Lung (tissue), 12 donors: ENCODE measurements around the gene DUSP22. TPM values are rescaled to one million over a fixed set of nuclear protein-coding genes. Genes with fewer than 3 reads are reported as not detected.

Source experiments
- ATAC-seq: fragments of 200-7000 bp; cut with Tn5 transposase; one replicate; pipeline ENCODE4 v1.9.1; 2020; ENCODE audit warnings: moderate number of reproducible peaks; ENCODE audit not compliant: insufficient read depth, low FRiP score
- DNase-seq, 3 donors: peaks; one replicate each; pipeline ENCODE4 v3.0.0-alpha.2; 2013 to 2017
- H3K27ac ChIP-seq, 2 donors: one replicate each; pipeline ENCODE4 v1.5.1; 2013; ENCODE audit warnings: mild to moderate bottlenecking in 2 of 2, moderate library complexity in 2 of 2, control low read depth in 1 of 2, inconsistent platforms in 1 of 2, low read depth in 1 of 2, low read length in 1 of 2
- H3K27me3 ChIP-seq, 3 donors: one replicate each; pipeline ENCODE4 v1.5.1; 2013; ENCODE audit warnings: low read length in 2 of 3; ENCODE audit not compliant: control insufficient read depth in 3 of 3, insufficient read depth in 3 of 3
- H3K36me3 ChIP-seq, 4 donors: one replicate each; pipeline ENCODE4 v1.5.1; 2013; ENCODE audit warnings: low read length in 4 of 4, mild to moderate bottlenecking in 1 of 4, moderate library complexity in 1 of 4; ENCODE audit not compliant: control insufficient read depth in 4 of 4, insufficient read depth in 4 of 4
- H3K4me1 ChIP-seq, 5 donors: one replicate each; pipeline ENCODE4 v1.5.1; 2013; ENCODE audit warnings: low read length in 5 of 5, mild to moderate bottlenecking in 2 of 5, moderate library complexity in 1 of 5; ENCODE audit not compliant: control insufficient read depth in 5 of 5, insufficient read depth in 5 of 5
- H3K4me3 ChIP-seq: one replicate; pipeline ENCODE4 v1.5.1; 2013; ENCODE audit warnings: mild to moderate bottlenecking, control low read depth, moderate library complexity
- H3K9ac ChIP-seq, 2 donors: one replicate each; pipeline ENCODE4 v1.5.1; 2013; ENCODE audit warnings: low read length in 2 of 2, control low read depth in 1 of 2; ENCODE audit not compliant: insufficient read depth in 1 of 2
- H3K9me3 ChIP-seq, 4 donors: one replicate each; pipeline ENCODE4 v1.5.1; 2013; ENCODE audit warnings: low read length in 3 of 4, mild to moderate bottlenecking in 1 of 4, moderate library complexity in 1 of 4; ENCODE audit not compliant: control insufficient read depth in 4 of 4, insufficient read depth in 3 of 4
- WGBS, 2 donors: extraction: QIAGEN DNeasy Blood & Tissue Kit; methylation state at CpG; one replicate each; pipeline ENCODE4 v1.1.7; 2013; 5-methylcytosine and 5-hydroxymethylcytosine counted together
- polyA plus RNA-seq, 2 donors: library from polyadenylated mRNA; stranded (reverse); fragments of 200-250 nt; gene quantifications; one replicate each; pipeline ENCODE4 v1.2.1, GENCODE V29; 2013
- total RNA-seq, 2 donors: library from RNA; depleted of rRNA in 1 of 2; stranded (reverse); fragments of >200 nt in 1 of 2; gene quantifications; one replicate each; pipeline ENCODE4 v1.2.1, GENCODE V29; 2014 to 2021
- TF ChIP-seq, protein P1 (sequence below): IDR thresholded peaks from 2 replicates; pipeline ENCODE4 v1.5.1; 2012; ENCODE audit warnings: mild to moderate bottlenecking; ENCODE audit errors: control extremely low read depth, extremely low read depth
- donor health status: control.
- donor health status: control.
- donor health status: Bipolar disorder and iron deficiency.
- donor health status: healthy.
- donor health status: DM: yes; HTN: yes; CAD: no.

Gene DUSP22
- total and polyA plus RNA-seq, 4 donors, result 38.9 to 51.1 (median 43.8) TPM

DNA sequence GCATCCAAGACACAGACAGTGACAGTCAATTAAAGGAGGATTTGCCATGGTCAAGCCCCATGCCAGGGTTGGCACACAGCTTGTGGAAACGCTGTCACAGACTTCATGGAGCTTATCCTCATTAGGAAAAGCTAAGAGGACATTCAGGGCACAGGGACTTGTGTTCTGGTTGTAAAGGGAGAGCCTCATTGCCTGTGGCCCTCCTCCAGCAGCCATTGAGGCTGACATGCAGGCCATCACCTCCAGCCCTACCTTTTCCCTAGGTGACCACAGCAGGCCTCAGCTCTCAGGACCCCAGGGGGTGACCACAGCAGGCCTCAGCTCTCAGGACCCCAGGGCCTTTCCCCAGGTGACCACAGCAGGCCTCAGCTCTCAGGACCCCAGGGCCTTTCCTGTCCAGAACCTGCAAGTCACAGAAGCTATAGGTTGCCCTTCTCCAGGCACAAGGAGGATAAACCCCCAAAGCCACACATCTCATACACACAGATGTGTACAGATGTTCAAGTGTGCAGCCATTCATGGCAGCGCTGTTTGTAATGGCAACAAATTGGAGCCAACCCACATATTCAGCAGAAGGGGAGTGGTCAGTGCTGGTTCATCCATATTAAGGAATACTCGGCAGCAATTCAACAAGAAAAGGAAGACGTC lies 26.1 kb downstream of the DUSP22 start:
- no peak overlapping the region for H3K27ac ChIP-seq
- H3K9me3 ChIP-seq, result peaks cover 0 to 14% (median 0%) of the 10 kb centered on the region in 4 donors
- H3K36me3 ChIP-seq, result no peaks in the 10 kb centered on the region
- no peak for DNase-seq
- WGBS, 2 donors, result 82 to 91% methylated on average over 4 of the region's 4 CpGs
- no peak overlapping the region for H3K4me3 ChIP-seq
- H3K9ac ChIP-seq, result no peak overlapping the region
- H3K4me1 ChIP-seq, result peaks cover 0 to 11% (median 0%) of the 10 kb centered on the region in 5 donors
- no peaks in the 10 kb centered on the region for H3K27me3 ChIP-seq
- TF ChIP-seq, protein P1, sequence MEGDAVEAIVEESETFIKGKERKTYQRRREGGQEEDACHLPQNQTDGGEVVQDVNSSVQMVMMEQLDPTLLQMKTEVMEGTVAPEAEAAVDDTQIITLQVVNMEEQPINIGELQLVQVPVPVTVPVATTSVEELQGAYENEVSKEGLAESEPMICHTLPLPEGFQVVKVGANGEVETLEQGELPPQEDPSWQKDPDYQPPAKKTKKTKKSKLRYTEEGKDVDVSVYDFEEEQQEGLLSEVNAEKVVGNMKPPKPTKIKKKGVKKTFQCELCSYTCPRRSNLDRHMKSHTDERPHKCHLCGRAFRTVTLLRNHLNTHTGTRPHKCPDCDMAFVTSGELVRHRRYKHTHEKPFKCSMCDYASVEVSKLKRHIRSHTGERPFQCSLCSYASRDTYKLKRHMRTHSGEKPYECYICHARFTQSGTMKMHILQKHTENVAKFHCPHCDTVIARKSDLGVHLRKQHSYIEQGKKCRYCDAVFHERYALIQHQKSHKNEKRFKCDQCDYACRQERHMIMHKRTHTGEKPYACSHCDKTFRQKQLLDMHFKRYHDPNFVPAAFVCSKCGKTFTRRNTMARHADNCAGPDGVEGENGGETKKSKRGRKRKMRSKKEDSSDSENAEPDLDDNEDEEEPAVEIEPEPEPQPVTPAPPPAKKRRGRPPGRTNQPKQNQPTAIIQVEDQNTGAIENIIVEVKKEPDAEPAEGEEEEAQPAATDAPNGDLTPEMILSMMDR, result no peak
- no peak for ATAC-seq

DNA sequence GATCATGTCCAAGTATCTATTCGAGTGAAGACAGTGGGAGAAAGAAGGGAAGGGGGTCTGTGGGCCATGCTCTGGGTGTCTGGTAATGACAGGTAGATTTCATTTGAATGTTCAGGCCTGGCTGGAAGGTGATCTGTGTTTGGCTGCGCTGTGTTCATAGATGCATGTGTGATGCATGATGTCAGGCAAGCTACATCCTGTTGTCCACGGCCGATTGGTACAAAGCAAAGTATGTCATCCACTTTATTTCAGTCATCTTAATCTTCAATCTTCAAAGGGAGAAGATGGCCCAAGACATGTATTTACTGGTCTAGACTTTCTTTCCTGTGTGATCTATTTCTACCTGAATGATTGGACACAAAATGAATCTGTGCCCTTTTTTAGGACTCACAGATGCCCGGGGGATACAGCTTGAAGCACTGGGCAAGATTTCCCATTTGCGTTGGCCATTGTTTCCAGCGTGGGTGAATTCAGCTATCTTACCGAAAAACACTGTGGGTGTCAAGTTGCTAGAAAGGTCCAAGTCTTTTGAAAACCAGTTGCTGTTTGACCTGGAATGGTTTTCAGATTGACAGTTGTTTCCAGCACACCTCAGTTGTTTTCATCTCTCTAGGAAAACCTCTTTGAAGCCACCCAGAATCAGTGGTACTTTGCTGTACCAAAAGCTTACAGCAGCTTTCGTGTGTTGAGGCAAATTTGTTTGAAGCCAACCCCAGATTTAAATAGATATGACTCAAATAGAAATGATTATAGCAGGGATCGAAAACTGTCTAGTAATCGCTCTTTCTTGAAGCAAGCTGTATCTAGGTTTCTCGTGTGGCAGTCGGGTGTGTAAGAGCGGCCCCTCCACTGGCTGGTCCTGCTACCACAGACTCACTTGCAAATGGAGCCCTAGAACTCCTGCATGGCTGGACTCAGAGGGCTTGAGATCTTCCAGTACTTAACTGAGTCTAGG lies 27.2 kb downstream of the DUSP22 start:
- H3K27ac ChIP-seq, result no peak overlapping the region
- 87 to 91% methylated on average over 14 of the region's 14 CpGs for WGBS, 2 donors
- peaks cover 0 to 14% (median 0%) of the 10 kb centered on the region in 4 donors for H3K9me3 ChIP-seq
- H3K27me3 ChIP-seq, result no peaks in the 10 kb centered on the region
- no peak overlapping the region for H3K9ac ChIP-seq
- no peak for ATAC-seq
- TF ChIP-seq, protein P1, result no peak
- H3K4me3 ChIP-seq, result no peak overlapping the region
- no peaks in the 10 kb centered on the region for H3K36me3 ChIP-seq
- H3K4me1 ChIP-seq, result peaks cover 0 to 14% (median 0%) of the 10 kb centered on the region in 5 donors
- DNase-seq, result no peak

DNA sequence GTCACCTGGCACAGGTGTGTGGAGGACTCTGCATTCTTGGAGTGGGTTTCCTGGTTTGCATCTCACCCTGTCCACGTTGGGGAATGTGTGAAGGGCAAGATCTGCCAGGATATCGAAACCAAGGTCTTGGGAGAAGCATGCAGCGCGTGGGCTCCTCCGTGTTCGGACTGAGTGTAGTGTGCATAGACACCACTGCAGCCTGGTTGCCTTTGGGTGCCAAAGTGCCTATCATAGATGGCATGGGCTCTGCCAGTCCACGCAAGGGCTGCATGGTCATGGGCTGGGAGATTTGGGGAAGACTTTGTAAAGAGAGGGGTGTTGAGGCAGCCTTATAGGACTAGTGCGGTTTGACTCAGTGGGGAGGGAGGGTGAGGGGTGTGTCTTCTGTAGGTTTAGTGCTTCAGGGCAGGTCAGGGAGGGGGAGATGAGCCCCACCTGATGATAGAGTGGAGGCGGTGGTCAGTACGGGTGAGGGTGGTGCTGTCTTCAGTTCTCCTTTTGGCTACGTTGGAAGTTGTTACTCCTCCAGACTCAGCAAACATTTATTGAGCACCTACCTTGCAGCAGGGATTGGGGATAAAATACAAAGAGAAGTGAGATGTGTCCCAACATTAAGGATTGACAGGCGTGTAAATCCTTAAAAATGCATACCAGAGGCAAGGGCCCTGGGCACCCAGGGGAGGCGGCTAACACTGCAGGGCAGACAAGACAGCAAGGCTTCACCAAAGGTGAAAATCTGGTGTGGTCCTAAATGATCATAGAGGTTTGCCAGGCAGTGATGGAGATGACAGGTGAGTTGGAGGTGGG lies 28.3 kb downstream of the DUSP22 start:
- H3K9ac ChIP-seq, result no peak overlapping the region
- DNase-seq (no peak), ATAC-seq (no peak)
- no peaks in the 10 kb centered on the region for H3K27me3 ChIP-seq
- TF ChIP-seq, protein P1, result no peak
- peaks cover 0 to 14% (median 0%) of the 10 kb centered on the region in 5 donors for H3K4me1 ChIP-seq
- H3K27ac ChIP-seq, result no peak overlapping the region
- H3K9me3 ChIP-seq, result peaks cover 0 to 11% (median 0%) of the 10 kb centered on the region in 4 donors
- WGBS, 2 donors, result 88 to 93% methylated on average over 13 of the region's 13 CpGs
- no peaks in the 10 kb centered on the region for H3K36me3 ChIP-seq
- no peak overlapping the region for H3K4me3 ChIP-seq
